Measurements from ENCODE around the gene MYCBP. TPM values are rescaled to one million over a fixed set of nuclear protein-coding genes. Genes with fewer than 3 reads are reported as not detected.
"Not testable (repeated sequence)": the region's sequence is repeated elsewhere in the genome, so short reads cannot be mapped to it uniquely, and the experiment has no call there.

Gene MYCBP
- total RNA-seq, 1 experiment from 2014 or later: 17.4 TPM

- no peaks in the 10 kb centered on the region for H3K9me3 ChIP-seq (ENCODE audit: control insufficient read depth, insufficient read depth, low read depth, low read length)
- no peak for TF ChIP-seq REST (IDR thresholded peaks at IDR 0.05; ENCODE audit: insufficient read depth in 1 of 2, low read depth in 2 of 2, low read length in 1 of 2)
- no peak for TF ChIP-seq SIN3A (IDR thresholded peaks at IDR 0.05; ENCODE audit: borderline replicate concordance, insufficient read depth, low read depth, low read length)
- TF ChIP-seq TCF7L2 (IDR thresholded peaks at IDR 0.05; ENCODE audit: low read depth, low read length): no peak
- TF ChIP-seq, protein P1, sequence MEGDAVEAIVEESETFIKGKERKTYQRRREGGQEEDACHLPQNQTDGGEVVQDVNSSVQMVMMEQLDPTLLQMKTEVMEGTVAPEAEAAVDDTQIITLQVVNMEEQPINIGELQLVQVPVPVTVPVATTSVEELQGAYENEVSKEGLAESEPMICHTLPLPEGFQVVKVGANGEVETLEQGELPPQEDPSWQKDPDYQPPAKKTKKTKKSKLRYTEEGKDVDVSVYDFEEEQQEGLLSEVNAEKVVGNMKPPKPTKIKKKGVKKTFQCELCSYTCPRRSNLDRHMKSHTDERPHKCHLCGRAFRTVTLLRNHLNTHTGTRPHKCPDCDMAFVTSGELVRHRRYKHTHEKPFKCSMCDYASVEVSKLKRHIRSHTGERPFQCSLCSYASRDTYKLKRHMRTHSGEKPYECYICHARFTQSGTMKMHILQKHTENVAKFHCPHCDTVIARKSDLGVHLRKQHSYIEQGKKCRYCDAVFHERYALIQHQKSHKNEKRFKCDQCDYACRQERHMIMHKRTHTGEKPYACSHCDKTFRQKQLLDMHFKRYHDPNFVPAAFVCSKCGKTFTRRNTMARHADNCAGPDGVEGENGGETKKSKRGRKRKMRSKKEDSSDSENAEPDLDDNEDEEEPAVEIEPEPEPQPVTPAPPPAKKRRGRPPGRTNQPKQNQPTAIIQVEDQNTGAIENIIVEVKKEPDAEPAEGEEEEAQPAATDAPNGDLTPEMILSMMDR (IDR thresholded peaks at IDR 0.05): no peak
- TF ChIP-seq POLR2AphosphoS5 (IDR thresholded peaks at IDR 0.05; ENCODE audit: low read depth, low read length): no peak
- H3K27ac ChIP-seq (ENCODE audit: low read length): no peak overlapping the region
- peaks cover 14% of the 10 kb centered on the region for H3K36me3 ChIP-seq (ENCODE audit: control insufficient read depth, insufficient read depth, low read length)
- in situ Hi-C loops (cut with HindIII; ENCODE audit: low pct_unique_long_range_greater_than_20kb, low sequenced_read_pairs) (no loop called here), intact Hi-C loops (cut with micrococcal nuclease; ENCODE audit: unreplicated experiment) (no loop called here)
- H3K4me1 ChIP-seq (ENCODE audit: control insufficient read depth, insufficient read depth, low read length): no peaks in the 10 kb centered on the region
- no peak overlapping the region for H3K4me3 ChIP-seq (ENCODE audit: low read depth in 2 of 2, low read length in 2 of 2)
- no TSS peak for BruUV-seq (replicated peaks)
- no peaks in the 10 kb centered on the region for H3K27me3 ChIP-seq (ENCODE audit: control insufficient read depth, insufficient read depth, low read length)
- ChIA-PET CTCF (no interaction called here), POLR2A (interaction anchor here (0.7 kb wide), 1 partner anchor 249 kb away, joined by 7 read pairs; no protein-coding TSS in a partner anchor)
- ATAC-seq (no peak), DNase-seq (ENCODE audit: low read depth, low spot score) (no peak)
Observed at GRCh38 chr1:38840281-38840680, 32.9 kb downstream of the MYCBP start.

DNA sequence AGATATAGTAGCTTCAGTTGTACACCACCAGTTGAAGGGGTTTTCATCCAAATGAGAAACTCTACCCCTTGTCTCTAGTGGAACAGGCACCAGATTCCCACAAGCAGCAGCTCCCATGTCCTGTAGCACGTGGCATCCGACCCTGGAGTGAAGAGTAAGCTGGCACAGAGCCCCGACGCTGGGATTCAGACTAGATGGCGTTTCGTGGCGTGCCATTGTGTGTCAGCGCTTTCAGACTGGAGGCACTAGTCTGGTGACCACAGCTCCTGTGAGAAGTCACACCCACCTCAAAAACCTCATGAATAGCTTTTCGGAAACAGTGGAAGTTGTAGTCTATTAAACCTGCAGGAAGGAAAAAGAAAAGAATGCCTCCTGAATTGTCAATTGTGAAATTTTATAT is 33.8 kb downstream of the MYCBP start:
- TF ChIP-seq, protein P1 (IDR thresholded peaks at IDR 0.05): no peak
- no peak for TF ChIP-seq POLR2AphosphoS5 (IDR thresholded peaks at IDR 0.05; ENCODE audit: low read depth, low read length)
- TF ChIP-seq REST (IDR thresholded peaks at IDR 0.05; ENCODE audit: insufficient read depth in 1 of 2, low read depth in 2 of 2, low read length in 1 of 2): no peak
- TF ChIP-seq TCF7L2 (IDR thresholded peaks at IDR 0.05; ENCODE audit: low read depth, low read length): no peak
- TF ChIP-seq SIN3A (IDR thresholded peaks at IDR 0.05; ENCODE audit: borderline replicate concordance, insufficient read depth, low read depth, low read length): no peak
- intact Hi-C loops (cut with micrococcal nuclease; ENCODE audit: unreplicated experiment) (loop anchor here (5.0 kb wide), 1 partner anchor 812 kb away; no protein-coding TSS in a partner anchor), in situ Hi-C loops (cut with HindIII; ENCODE audit: low pct_unique_long_range_greater_than_20kb, low sequenced_read_pairs) (no loop called here)
- H3K4me1 ChIP-seq (ENCODE audit: control insufficient read depth, insufficient read depth, low read length): no peaks in the 10 kb centered on the region
- no peak overlapping the region for H3K4me3 ChIP-seq (ENCODE audit: low read depth in 2 of 2, low read length in 2 of 2)
- ChIA-PET CTCF (interaction anchor here (0.9 kb wide), 1 partner anchor 216 kb away, joined by 8 read pairs; no protein-coding TSS in a partner anchor), POLR2A (interaction anchor here (0.6 to 0.7 kb wide), 2 partner anchors 10 to 1310 kb away, joined by 12 to 13 read pairs; no protein-coding TSS in a partner anchor)
- no peak overlapping the region for H3K27ac ChIP-seq (ENCODE audit: low read length)
- no peak for ATAC-seq
- no peaks in the 10 kb centered on the region for H3K9me3 ChIP-seq (ENCODE audit: control insufficient read depth, insufficient read depth, low read depth, low read length)
- no TSS peak for BruUV-seq (replicated peaks)
- no peaks in the 10 kb centered on the region for H3K27me3 ChIP-seq (ENCODE audit: control insufficient read depth, insufficient read depth, low read length)
- peaks cover 14% of the 10 kb centered on the region for H3K36me3 ChIP-seq (ENCODE audit: control insufficient read depth, insufficient read depth, low read length)
- no peak for DNase-seq (ENCODE audit: low read depth, low spot score)

DNA sequence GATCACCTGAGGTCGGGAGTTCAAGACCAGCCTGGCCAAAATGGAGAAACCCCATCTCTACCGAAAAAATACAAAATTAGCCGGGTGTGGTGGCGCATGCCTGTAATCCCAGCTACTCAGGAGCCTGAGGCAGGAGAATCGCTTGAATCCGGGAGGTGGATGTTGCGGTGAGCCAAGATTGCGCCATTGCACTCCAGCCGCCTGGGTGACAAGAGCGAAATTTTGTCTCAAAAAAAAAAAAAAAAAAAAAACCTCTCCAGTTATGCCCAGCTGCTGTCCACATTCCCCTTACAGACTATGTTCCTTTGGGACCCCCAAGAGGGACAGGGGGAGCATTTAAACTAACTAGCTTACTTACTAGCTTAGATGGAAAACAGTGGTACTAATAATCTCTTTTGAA is 36.8 kb downstream of the MYCBP start:
- H3K27me3 ChIP-seq (ENCODE audit: control insufficient read depth, insufficient read depth, low read length); in situ Hi-C loops (cut with HindIII; ENCODE audit: low pct_unique_long_range_greater_than_20kb, low sequenced_read_pairs); BruUV-seq (replicated peaks); ATAC-seq; H3K4me1 ChIP-seq (ENCODE audit: control insufficient read depth, insufficient read depth, low read length); H3K27ac ChIP-seq (ENCODE audit: low read length); POLR2A ChIA-PET; H3K4me3 ChIP-seq (ENCODE audit: low read depth in 2 of 2, low read length in 2 of 2); H3K9me3 ChIP-seq (ENCODE audit: control insufficient read depth, insufficient read depth, low read depth, low read length); DNase-seq (ENCODE audit: low read depth, low spot score): not testable (repeated sequence)
- H3K36me3 ChIP-seq (ENCODE audit: control insufficient read depth, insufficient read depth, low read length): peaks cover 14% of the 10 kb centered on the region
- intact Hi-C loops (cut with micrococcal nuclease; ENCODE audit: unreplicated experiment): loop anchor here (5.0 kb wide), 1 partner anchor 809 kb away; no protein-coding TSS in a partner anchor
- CTCF ChIA-PET: interaction anchor here (0.6 to 0.7 kb wide), 2 partner anchors 816 to 847 kb away, joined by 6 read pairs; no protein-coding TSS in a partner anchor
